Measurements from ENCODE around the gene GRIP1. TPM values are rescaled to one million over a fixed set of nuclear protein-coding genes. Genes with fewer than 3 reads are reported as not detected.

Gene GRIP1
- total and polyA plus RNA-seq, 2 of the 4 experiments (the other 2 are of a cell fraction): under 0.01 to 0.07 TPM

DNA sequence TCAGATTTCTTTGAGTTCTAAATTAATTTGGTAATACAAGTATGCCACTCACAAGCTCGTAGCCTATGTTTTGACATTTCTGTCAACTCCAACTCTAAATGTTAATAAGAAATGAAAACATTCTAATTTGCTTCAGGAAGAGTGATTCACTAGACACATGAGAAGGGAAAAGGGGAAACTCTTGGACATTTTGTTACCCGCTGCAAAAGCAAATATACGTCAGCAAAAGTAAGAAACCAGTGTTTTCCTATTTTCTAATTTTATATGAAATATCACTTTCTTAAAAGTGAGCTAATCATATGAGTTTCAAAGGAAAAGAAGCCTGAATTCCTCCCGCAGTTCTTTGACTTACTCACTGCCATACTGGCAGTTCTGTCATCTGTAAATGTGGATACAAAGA lies 162.3 kb downstream of the GRIP1 start:
- WGBS, 2 experiments (ENCODE audit: extremely low coverage in 2 of 2, insufficient read length in 1 of 2): no CpG with 5 or more reads among the region's 4 CpGs
- CTCF ChIA-PET: no interaction called here
- no peak overlapping the region for H2BK15ac ChIP-seq (ENCODE audit: low read depth, low read length)
- no peak for DNase-seq
- no peak overlapping the region for H3K9ac ChIP-seq (ENCODE audit: low read depth, low read length)
- H3K4ac ChIP-seq (ENCODE audit: low read depth, low read length): no peak overlapping the region
- dilution Hi-C loops (cut with HindIII; ENCODE audit: low sequenced_read_pairs, unreplicated experiment): no loop called here
- no peak overlapping the region for H4K5ac ChIP-seq (ENCODE audit: low read depth, low read length)
- H2BK120ac ChIP-seq (ENCODE audit: low read depth, low read length): no peak overlapping the region
- H3K14ac ChIP-seq (replicated peaks; ENCODE audit: low read depth, low read length): no peak overlapping the region
- H3K56ac ChIP-seq (ENCODE audit: extremely low read depth, insufficient read depth, low read length): no peak overlapping the region
- H3K27me3 ChIP-seq (ENCODE audit: control insufficient read depth, insufficient read depth, low read length): no peaks in the 10 kb centered on the region
- H2AK9ac ChIP-seq (replicated peaks; ENCODE audit: low read depth, low read length, poor library complexity): no peak overlapping the region
- no peak overlapping the region for H3K27ac ChIP-seq (ENCODE audit: insufficient read depth, low read length)
- no peak overlapping the region for H2AK5ac ChIP-seq (ENCODE audit: low read depth, low read length)
- no peak overlapping the region for H3K4me3 ChIP-seq (ENCODE audit: insufficient read depth, low read depth, low read length)
- H3K18ac ChIP-seq (ENCODE audit: low read depth, low read length): no peak overlapping the region
- no TSS peak for BruUV-seq (replicated peaks)
- no peaks in the 10 kb centered on the region for H3K4me1 ChIP-seq (ENCODE audit: control insufficient read depth, insufficient read depth, low read length)
- H2BK20ac ChIP-seq (ENCODE audit: low read depth, low read length): no peak overlapping the region
- H3K9me3 ChIP-seq (ENCODE audit: control insufficient read depth, insufficient read depth, low read length): no peaks in the 10 kb centered on the region
- no peaks in the 10 kb centered on the region for H3K9me1 ChIP-seq (ENCODE audit: insufficient read depth, low read length)
- POLR2A ChIA-PET (ENCODE audit: unreplicated experiment): no interaction called here
- H4K20me1 ChIP-seq (ENCODE audit: insufficient read depth, low read length): no peaks in the 10 kb centered on the region
- no peaks in the 10 kb centered on the region for H3K36me3 ChIP-seq (ENCODE audit: control insufficient read depth, insufficient read depth, low read length)
- ATAC-seq (ENCODE audit: low read depth): no peak
- H4K91ac ChIP-seq (ENCODE audit: insufficient read depth, low read depth, low read length): no peak overlapping the region
- H2AFZ ChIP-seq (replicated peaks; ENCODE audit: low read length, poor library complexity): no peak overlapping the region
- intact Hi-C loops (cut with micrococcal nuclease): no loop called here
- no peak overlapping the region for H3K4me2 ChIP-seq (ENCODE audit: low read depth, low read length)
- H3K79me1 ChIP-seq (ENCODE audit: low read depth in 1 of 2, low read length in 2 of 2): no peaks in the 10 kb centered on the region
- no peak overlapping the region for H3K23ac ChIP-seq (ENCODE audit: low read depth, low read length)
- TF ChIP-seq, protein P1, sequence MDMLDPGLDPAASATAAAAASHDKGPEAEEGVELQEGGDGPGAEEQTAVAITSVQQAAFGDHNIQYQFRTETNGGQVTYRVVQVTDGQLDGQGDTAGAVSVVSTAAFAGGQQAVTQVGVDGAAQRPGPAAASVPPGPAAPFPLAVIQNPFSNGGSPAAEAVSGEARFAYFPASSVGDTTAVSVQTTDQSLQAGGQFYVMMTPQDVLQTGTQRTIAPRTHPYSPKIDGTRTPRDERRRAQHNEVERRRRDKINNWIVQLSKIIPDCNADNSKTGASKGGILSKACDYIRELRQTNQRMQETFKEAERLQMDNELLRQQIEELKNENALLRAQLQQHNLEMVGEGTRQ (IDR thresholded peaks at IDR 0.05; ENCODE audit: low read depth, low read length): no peak
- TF ChIP-seq MXI1 (IDR thresholded peaks at IDR 0.05; ENCODE audit: borderline replicate concordance, low read depth, low read length): no peak
- TF ChIP-seq FOS (IDR thresholded peaks at IDR 0.05; ENCODE audit: low read depth, low read length): no peak
- TF ChIP-seq NFE2L2 (IDR thresholded peaks at IDR 0.05; ENCODE audit: low read depth, low read length): no peak
- no peak for TF ChIP-seq BHLHE40 (IDR thresholded peaks at IDR 0.05; ENCODE audit: low read depth, low read length)
- TF ChIP-seq POLR2A (IDR thresholded peaks at IDR 0.05; ENCODE audit: low read depth, low read length): no peak
- no peak for TF ChIP-seq RFX5 (IDR thresholded peaks at IDR 0.05; ENCODE audit: low read depth, low read length)
- TF ChIP-seq SMC3 (IDR thresholded peaks at IDR 0.05; ENCODE audit: low read depth, low read length): no peak
- TF ChIP-seq MAZ (IDR thresholded peaks at IDR 0.05; ENCODE audit: borderline replicate concordance, low read depth, low read length): no peak
- TF ChIP-seq MAFK (IDR thresholded peaks at IDR 0.05; ENCODE audit: low read depth, low read length): no peak
- TF ChIP-seq, protein P2, sequence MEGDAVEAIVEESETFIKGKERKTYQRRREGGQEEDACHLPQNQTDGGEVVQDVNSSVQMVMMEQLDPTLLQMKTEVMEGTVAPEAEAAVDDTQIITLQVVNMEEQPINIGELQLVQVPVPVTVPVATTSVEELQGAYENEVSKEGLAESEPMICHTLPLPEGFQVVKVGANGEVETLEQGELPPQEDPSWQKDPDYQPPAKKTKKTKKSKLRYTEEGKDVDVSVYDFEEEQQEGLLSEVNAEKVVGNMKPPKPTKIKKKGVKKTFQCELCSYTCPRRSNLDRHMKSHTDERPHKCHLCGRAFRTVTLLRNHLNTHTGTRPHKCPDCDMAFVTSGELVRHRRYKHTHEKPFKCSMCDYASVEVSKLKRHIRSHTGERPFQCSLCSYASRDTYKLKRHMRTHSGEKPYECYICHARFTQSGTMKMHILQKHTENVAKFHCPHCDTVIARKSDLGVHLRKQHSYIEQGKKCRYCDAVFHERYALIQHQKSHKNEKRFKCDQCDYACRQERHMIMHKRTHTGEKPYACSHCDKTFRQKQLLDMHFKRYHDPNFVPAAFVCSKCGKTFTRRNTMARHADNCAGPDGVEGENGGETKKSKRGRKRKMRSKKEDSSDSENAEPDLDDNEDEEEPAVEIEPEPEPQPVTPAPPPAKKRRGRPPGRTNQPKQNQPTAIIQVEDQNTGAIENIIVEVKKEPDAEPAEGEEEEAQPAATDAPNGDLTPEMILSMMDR (conservative IDR thresholded peaks at IDR 0.05; ENCODE audit: low read depth, low read length): no peak
- TF ChIP-seq, protein P3, sequence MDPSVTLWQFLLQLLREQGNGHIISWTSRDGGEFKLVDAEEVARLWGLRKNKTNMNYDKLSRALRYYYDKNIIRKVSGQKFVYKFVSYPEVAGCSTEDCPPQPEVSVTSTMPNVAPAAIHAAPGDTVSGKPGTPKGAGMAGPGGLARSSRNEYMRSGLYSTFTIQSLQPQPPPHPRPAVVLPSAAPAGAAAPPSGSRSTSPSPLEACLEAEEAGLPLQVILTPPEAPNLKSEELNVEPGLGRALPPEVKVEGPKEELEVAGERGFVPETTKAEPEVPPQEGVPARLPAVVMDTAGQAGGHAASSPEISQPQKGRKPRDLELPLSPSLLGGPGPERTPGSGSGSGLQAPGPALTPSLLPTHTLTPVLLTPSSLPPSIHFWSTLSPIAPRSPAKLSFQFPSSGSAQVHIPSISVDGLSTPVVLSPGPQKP (IDR thresholded peaks at IDR 0.05; ENCODE audit: borderline replicate concordance, low read depth, low read length): no peak
- in situ Hi-C loops (cut with MboI; ENCODE audit: low sequenced_read_pairs): no loop called here
- H4K8ac ChIP-seq (ENCODE audit: low read depth in 2 of 2, low read length in 2 of 2): no peak overlapping the region
- no peak overlapping the region for H2BK5ac ChIP-seq (ENCODE audit: low read depth, low read length, poor library complexity, severe bottlenecking)
